Right cardiac atrium (tissue), 5 donors: Measurements from ENCODE around the gene PRR20E. TPM values are rescaled to one million over a fixed set of nuclear protein-coding genes. Genes with fewer than 3 reads are reported as not detected.
A peak's percentile ranks its signal among the peaks of the same experiment; 100 is the strongest.
"Not testable (repeated sequence)": the region's sequence is repeated elsewhere in the genome, so short reads cannot be mapped to it uniquely, and the experiment has no call there.

Experiments
- ATAC-seq, 2 donors: fragments of 200-7000 bp; cut with Tn5 transposase; one replicate each; pipeline versions ENCODE4 v1.8.0 to v1.9.1; 2020; ENCODE audit warnings: moderate library complexity in 2 of 2, mild to moderate bottlenecking in 1 of 2
- DNase-seq, 3 donors: peaks; one replicate each; pipeline ENCODE4 v3.0.0-alpha.2; 2020
- H3K27ac ChIP-seq: one replicate; pipeline ENCODE4 v1.5.1; 2013; ENCODE audit warnings: mild to moderate bottlenecking, low read length, control low read depth, moderate library complexity
- H3K27me3 ChIP-seq: one replicate; pipeline ENCODE4 v1.6.1; 2013; ENCODE audit not compliant: control insufficient read depth, insufficient read depth
- H3K4me1 ChIP-seq: one replicate; pipeline ENCODE4 v1.6.1; 2013; ENCODE audit warnings: low read length; ENCODE audit not compliant: control insufficient read depth, insufficient read depth
- H3K4me3 ChIP-seq: one replicate; pipeline ENCODE4 v1.5.1; 2013; ENCODE audit warnings: low read length, control low read depth
- H3K9me3 ChIP-seq: one replicate; pipeline ENCODE4 v1.6.1; 2013; ENCODE audit warnings: low read length; ENCODE audit not compliant: control insufficient read depth
- whole genome bisulfite sequencing: extraction: QIAGEN DNeasy Blood & Tissue Kit; methylation state at CpG from one replicate; pipeline ENCODE4 v1.1.7; 2013; 5-methylcytosine and 5-hydroxymethylcytosine counted together
- intact Hi-C, 4 donors: fragments of 100-400 bp; cut with DNase I; formaldehyde crosslinking; loops; one replicate each; pipeline versions ENCODE4 v1.11.0 to v1.14.0; 2022 to 2023
- long read RNA-seq, 4 donors: library from polyadenylated mRNA; unstranded; transcript quantifications; one replicate each; pipeline ENCODE4 v2.0.0, GENCODE V29; 2020 to 2021
- polyA plus RNA-seq: library from polyadenylated mRNA; stranded (reverse); fragments of 200-250 nt; gene quantifications from one replicate; pipeline ENCODE4 v1.2.3, GENCODE V29; 2013
- total RNA-seq, 4 donors: library from RNA; stranded (reverse); fragmentation: NEBNext Ultra II Directional; extraction: Animal tissue kit (Norgen Biotek cat#: 25700); gene quantifications; one replicate each; pipeline ENCODE4 v1.2.1, GENCODE V29; 2021
- donor health status: healthy with polysubstance abuse.
- donor health status: DM: no; HTN: yes; CAD: no.
- donor health status: DM: no; HTN: no; CAD: no.
- donor health status: DM: no; HTN: yes; CAD: no; lungs with severe emphysema.
- donor health status: DM: yes; HTN: yes; CAD: no.

Gene PRR20E
- total RNA-seq (not detected), polyA plus RNA-seq (not detected)
- long read RNA-seq, donor 1: 0 reads
- long read RNA-seq, donor 2: 0 reads
- long read RNA-seq, donor 3: 0 reads
- long read RNA-seq, donor 4: 0 reads

DNA sequence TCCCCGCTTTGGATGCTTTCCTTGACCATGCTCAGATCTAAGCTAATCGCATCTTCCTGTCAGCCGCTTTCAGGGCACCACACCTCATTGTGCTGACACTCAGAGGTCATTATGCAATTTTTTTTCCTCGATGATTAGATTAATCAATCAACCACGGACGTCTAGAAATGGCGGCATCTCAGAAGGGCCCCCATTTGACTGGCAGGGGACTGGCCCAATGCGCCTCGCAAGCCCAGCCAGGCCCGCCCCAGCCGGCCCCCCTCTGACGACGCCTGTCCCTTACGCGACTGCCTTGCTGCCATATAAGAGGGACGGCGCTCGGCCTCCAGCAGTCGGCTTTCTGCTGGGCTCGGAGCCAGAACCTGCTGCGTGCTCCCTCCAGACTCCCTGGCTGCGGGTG lies at the start of gene PRR20E:
Gene PRR20E, plus strand, starts transcription at position 301 of the 400 bp plus-strand sequence. CDS start 387 bp downstream, outside the sequence.
- ATAC-seq, H3K27me3 ChIP-seq, H3K9me3 ChIP-seq, H3K4me1 ChIP-seq, H3K4me3 ChIP-seq, intact Hi-C loops, H3K27ac ChIP-seq, DNase-seq: not testable (repeated sequence)
- WGBS: no CpG with 5 or more reads among the region's 22 CpGs

DNA sequence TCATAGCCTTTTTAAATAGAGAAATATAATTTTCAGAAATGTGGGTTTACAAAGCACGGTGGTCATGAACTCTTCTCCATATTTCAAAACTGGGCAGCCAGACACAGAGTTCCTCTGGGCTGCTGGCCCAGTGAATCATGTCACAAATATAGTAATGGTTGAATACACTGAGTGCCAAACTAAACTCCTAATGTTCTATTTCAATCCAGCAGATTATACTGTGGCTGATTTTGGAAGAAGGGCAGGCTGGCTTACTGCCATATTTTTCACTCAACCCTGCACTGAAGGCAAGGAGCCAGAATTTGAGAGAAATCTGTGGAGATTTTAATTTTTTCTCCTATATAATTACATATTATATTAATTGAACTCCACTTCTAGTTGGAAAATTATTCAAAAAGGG lies 43.3 kb upstream of the PRR20E start:
- intact Hi-C loops: no loop called here
- no peak overlapping the region for H3K27ac ChIP-seq
- H3K4me3 ChIP-seq: no peak overlapping the region
- H3K27me3 ChIP-seq: no peaks in the 10 kb centered on the region
- no peaks in the 10 kb centered on the region for H3K9me3 ChIP-seq
- H3K4me1 ChIP-seq: no peaks in the 10 kb centered on the region
- 11% methylated on average over 1 of the region's 1 CpG for WGBS
- DNase-seq (peak; percentile 49 to 74 (median 70)), ATAC-seq (peak; percentile 97 to 99)

DNA sequence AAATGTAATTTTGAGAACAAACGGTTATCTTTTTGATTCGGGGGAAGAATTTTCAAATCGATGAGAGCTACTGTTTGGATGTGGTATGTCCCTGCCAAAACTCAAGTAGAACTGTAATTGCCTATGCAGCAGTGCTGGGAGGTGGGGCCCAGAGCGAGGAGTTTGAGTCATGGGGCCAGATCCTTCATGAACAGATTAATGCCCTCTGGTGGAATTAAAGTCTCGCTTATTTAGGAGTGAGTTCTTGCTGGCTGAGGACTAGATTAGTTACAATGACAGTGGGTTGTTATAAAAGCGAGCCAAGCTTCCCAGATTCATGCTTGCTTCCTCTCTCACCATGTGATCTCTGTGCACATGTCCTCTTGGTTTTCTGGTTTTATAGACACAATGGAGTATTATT lies 38.1 kb upstream of the PRR20E start:
- Histone ChIP-seq H3K4me3 (no peak overlapping the region), H3K27ac (no peak overlapping the region), H3K9me3 (no peaks in the 10 kb centered on the region), H3K4me1 (no peaks in the 10 kb centered on the region), H3K27me3 (no peaks in the 10 kb centered on the region)
- 65% methylated on average over 6 of the region's 6 CpGs for WGBS
- ATAC-seq (no peak), DNase-seq (no peak)
- intact Hi-C loops: no loop called here

DNA sequence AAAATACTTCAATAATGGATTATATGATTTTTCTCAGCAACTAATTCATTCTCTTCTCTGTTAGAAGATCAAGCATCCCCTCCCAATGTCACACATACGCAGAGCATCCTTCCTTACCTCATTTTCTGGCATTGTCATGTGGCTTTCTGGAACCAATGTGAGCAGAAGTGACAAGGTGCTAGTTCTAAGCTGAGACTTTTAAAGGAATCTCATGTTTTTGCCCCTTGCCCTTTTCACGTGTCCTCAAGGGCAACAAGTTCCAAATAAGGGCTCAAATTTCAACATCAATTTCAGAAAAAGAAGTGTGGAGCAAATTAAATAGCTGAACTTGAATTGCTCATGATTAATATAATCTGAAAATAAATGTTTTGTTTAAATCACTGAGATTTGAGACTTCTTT lies 30.9 kb upstream of the PRR20E start:
- ATAC-seq: no peak
- WGBS: 65% methylated on average over 2 of the region's 2 CpGs
- intact Hi-C loops: no loop called here

DNA sequence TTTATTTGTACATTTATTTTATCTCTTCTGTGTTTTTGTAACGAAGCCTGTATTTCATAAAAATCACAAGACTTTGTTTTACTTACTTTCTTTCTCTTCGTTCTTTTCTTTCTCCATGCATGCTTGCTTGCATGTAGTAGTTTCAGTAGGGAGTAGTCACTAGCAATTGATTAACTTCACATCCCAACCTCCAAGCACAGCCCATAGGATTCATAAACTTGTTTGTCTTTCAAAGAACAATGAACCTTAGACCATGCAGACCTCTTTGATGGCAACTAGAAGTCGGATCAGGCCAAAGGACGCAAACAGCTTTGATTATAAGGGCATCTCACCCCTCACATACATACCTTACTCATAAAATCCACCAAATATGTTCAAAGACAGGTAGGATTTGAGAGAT lies 29.4 kb upstream of the PRR20E start:
- H3K4me1 ChIP-seq: no peaks in the 10 kb centered on the region
- H3K27ac ChIP-seq: no peak overlapping the region
- no peaks in the 10 kb centered on the region for H3K27me3 ChIP-seq
- DNase-seq (no peak), ATAC-seq (no peak)
- no peaks in the 10 kb centered on the region for H3K9me3 ChIP-seq
- H3K4me3 ChIP-seq: no peak overlapping the region
- WGBS: 75% methylated on average over 4 of the region's 4 CpGs
- intact Hi-C loops: no loop called here

More for the DNA sequence above, 30.9 kb upstream of the PRR20E start:
- DNase-seq: no peak
- Histone ChIP-seq H3K4me3 (no peak overlapping the region), H3K9me3 (no peaks in the 10 kb centered on the region), H3K4me1 (no peaks in the 10 kb centered on the region), H3K27ac (no peak overlapping the region), H3K27me3 (no peaks in the 10 kb centered on the region)

DNA sequence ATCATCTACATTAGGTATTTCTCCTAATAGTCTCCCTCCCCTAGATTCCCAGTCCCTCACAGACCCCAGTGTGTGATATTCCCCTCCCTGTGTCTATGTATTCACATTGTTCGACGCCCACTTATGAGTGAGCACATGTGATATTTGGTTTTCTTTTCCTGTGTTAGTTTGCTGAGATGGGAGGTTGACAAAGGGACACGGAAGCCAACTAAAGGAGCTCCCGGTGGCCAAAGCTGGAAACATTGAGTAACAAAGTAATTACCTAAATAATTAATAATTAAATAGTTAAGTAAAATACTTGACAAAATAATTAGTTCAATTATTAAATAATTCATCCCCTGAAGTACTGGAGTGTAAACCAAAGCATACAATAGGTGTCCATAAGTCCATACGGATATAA lies 28.0 kb upstream of the PRR20E start:
- intact Hi-C loops: no loop called here
- Histone ChIP-seq H3K27ac (no peak overlapping the region), H3K9me3 (no peaks in the 10 kb centered on the region), H3K4me1 (no peaks in the 10 kb centered on the region), H3K27me3 (no peaks in the 10 kb centered on the region), H3K4me3 (no peak overlapping the region)
- no peak for DNase-seq
- WGBS: 91% methylated on average over 5 of the region's 5 CpGs
- ATAC-seq: no peak

DNA sequence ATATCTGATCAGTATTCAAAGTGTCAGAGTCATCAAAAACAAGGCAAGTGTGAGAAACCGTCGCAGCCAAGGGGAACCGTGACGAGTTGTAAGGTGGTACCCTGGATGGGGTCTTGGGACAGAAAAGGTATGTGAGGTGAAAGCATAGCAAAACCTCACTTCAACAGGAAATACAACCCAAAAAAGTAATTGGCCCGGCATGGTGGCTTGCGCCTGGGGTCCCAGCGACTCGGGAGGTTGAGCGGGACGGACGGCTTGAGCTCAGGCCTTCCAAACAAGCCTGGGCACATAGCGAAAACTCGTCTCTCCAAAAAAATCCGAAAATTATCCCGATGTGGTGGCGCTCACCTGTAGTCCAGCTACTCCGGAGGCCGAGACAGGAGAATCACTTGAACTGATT lies 27.2 kb upstream of the PRR20E start:
- H3K27me3 ChIP-seq, H3K4me1 ChIP-seq, H3K27ac ChIP-seq, H3K9me3 ChIP-seq, ATAC-seq, intact Hi-C loops, H3K4me3 ChIP-seq: not testable (repeated sequence)
- DNase-seq: peak in 1 of 3 donors; percentile 4
- WGBS: 100% methylated on average over 7 of the region's 18 CpGs

DNA sequence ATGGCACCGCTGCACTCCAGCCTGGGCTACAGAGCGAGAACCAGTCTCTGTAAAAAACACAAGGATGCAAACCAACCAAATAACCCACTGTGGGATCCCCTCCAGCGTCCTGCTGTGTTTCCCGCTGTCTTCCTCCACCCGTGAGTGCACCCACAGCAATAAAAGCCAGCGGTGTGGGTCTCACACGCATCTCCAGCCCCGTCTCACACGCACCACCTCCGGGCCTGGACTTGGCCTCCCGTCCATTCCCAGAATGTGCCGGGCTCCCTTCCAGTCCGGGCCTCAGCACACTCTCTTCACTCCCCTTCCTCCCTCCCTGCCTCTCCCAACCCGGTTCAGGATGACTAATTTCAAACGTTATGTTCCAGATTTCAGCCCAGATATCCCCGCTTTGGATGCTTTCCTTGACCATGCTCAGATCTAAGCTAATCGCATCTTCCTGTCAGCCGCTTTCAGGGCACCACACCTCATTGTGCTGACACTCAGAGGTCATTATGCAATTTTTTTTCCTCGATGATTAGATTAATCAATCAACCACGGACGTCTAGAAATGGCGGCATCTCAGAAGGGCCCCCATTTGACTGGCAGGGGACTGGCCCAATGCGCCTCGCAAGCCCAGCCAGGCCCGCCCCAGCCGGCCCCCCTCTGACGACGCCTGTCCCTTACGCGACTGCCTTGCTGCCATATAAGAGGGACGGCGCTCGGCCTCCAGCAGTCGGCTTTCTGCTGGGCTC lies 26.6 kb upstream of the PRR20E start, which contains the start of gene PRR20A:
Gene PRR20A, plus strand, starts transcription at position 684 of the 734 bp plus-strand sequence. CDS start 387 bp downstream, outside the sequence.
- H3K4me1 ChIP-seq, H3K27me3 ChIP-seq, H3K9me3 ChIP-seq, DNase-seq, intact Hi-C loops, ATAC-seq, H3K27ac ChIP-seq, H3K4me3 ChIP-seq: not testable (repeated sequence)
- WGBS: 97% methylated on average over 9 of the region's 34 CpGs

DNA sequence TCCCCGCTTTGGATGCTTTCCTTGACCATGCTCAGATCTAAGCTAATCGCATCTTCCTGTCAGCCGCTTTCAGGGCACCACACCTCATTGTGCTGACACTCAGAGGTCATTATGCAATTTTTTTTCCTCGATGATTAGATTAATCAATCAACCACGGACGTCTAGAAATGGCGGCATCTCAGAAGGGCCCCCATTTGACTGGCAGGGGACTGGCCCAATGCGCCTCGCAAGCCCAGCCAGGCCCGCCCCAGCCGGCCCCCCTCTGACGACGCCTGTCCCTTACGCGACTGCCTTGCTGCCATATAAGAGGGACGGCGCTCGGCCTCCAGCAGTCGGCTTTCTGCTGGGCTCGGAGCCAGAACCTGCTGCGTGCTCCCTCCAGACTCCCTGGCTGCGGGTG lies 19.8 kb upstream of the PRR20E start, which contains the start of gene PRR20B:
Gene PRR20B, plus strand, starts transcription at position 301 of the 400 bp plus-strand sequence. CDS start 387 bp downstream, outside the sequence.
- H3K9me3 ChIP-seq, DNase-seq, ATAC-seq, H3K27ac ChIP-seq, intact Hi-C loops, H3K27me3 ChIP-seq, H3K4me3 ChIP-seq, H3K4me1 ChIP-seq: not testable (repeated sequence)
- no CpG with 5 or more reads among the region's 22 CpGs for WGBS

DNA sequence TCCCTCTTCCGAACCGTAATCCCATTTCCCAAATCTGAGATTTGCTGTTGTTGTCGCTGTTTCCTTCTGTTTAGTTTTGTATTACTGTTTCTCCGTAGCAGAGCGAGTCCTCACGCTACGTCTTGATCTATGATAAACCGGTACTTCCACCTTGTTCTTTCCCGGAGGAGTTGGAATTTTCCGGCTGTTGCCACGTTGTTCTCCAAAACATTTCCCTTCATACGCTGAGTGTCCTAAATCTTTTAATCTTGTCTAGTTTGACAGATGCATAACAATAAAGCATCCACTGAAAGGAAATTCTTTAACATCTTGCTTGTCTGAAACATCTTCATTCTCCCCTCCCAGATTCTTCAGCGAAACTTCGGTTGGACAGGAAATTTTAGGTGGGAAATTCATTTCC lies 18.9 kb upstream of the PRR20E start:
- WGBS: 95% methylated on average over 6 of the region's 14 CpGs
- H3K27ac ChIP-seq, H3K4me3 ChIP-seq, H3K4me1 ChIP-seq, intact Hi-C loops, DNase-seq, H3K27me3 ChIP-seq, H3K9me3 ChIP-seq, ATAC-seq: not testable (repeated sequence)

DNA sequence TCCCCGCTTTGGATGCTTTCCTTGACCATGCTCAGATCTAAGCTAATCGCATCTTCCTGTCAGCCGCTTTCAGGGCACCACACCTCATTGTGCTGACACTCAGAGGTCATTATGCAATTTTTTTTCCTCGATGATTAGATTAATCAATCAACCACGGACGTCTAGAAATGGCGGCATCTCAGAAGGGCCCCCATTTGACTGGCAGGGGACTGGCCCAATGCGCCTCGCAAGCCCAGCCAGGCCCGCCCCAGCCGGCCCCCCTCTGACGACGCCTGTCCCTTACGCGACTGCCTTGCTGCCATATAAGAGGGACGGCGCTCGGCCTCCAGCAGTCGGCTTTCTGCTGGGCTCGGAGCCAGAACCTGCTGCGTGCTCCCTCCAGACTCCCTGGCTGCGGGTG lies 13.2 kb upstream of the PRR20E start, which contains the start of gene PRR20C:
Gene PRR20C, plus strand, starts transcription at position 301 of the 400 bp plus-strand sequence. CDS start 387 bp downstream, outside the sequence.
- H3K9me3 ChIP-seq, ATAC-seq, intact Hi-C loops, H3K4me1 ChIP-seq, H3K4me3 ChIP-seq, H3K27me3 ChIP-seq, DNase-seq, H3K27ac ChIP-seq: not testable (repeated sequence)
- no CpG with 5 or more reads among the region's 22 CpGs for WGBS
